Cardiac septum (tissue), 1 donor: ENCODE data around the gene CRK. TPM values are rescaled to one million over a fixed set of nuclear protein-coding genes. Genes with fewer than 3 reads are reported as not detected.

Experiments used
- DNase-seq: peaks from one replicate; pipeline ENCODE4 v3.0.0-alpha.2; 2020; ENCODE audit warnings: low spot score
- intact Hi-C: fragments of 100-400 bp; cut with DNase I; formaldehyde crosslinking; loops from one replicate; pipeline ENCODE4 v1.14.0; 2022
- total RNA-seq: library from RNA; stranded (reverse); fragmentation: NEBNext Ultra II Directional; extraction: Animal tissue kit (Norgen Biotek cat#: 25700); gene quantifications from one replicate; pipeline ENCODE4 v1.2.1, GENCODE V29; 2021
- donor health status: DM: no; HTN: no; CAD: no.

CRK gene
- total RNA-seq, 1 donor from 2014 or later: 43.4 TPM

GRCh38 chr17:1487939-1488825 is 32.1 kb upstream of the CRK start:
- intact Hi-C loops: loop anchor here (2.0 kb wide), 1 partner anchor 31 kb away; the partner anchor contains the start of gene CRK
- DNase-seq: peak; percentile 95

DNA sequence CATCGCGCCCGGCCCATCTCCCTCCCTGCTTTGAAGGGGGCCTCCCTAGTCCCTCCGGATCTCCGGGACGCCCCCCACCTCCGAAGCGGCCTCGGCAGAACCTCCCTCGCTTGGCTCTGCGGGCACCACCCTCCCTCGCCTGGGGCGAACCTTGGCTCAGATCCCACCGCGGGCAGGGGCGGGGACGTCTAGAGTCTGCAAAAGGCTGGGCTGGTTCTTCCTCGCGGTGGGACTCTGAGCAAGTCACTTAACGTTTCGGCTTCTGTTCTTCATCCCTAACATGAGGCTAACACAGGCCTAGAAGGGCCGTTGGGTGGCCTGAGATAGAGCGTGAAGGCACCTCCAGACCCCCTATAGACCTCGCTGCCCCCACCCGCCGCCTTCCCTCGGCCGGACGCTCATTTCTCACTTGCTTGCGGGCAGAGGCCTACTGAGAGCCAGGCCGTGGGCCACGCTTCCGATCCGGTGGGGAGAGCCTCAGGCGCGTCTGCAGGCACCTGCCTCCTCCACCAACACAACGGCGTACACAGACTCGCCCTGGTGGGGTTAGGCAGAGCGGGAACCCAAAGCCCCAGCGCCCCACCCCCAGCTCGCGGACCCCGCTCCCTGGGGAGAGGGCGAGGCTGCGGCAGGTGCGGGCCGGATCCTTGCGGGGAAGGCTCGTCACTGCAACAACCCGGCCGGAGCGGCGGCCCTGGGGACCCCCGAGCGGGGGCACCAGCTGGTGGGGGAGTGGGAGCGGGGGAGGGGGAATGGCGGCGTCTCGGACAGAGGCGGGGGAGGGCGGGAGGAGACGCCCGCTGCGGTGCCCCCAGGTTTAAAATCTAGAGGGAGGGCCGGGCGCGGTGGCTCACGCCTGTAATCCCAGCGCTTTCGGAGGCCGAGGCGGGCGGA is 31.0 kb upstream of the CRK start:
- intact Hi-C loops: loop anchor here (2.0 kb wide), 1 partner anchor 30 kb away; the partner anchor contains the start of gene CRK
- no peak for DNase-seq

DNA sequence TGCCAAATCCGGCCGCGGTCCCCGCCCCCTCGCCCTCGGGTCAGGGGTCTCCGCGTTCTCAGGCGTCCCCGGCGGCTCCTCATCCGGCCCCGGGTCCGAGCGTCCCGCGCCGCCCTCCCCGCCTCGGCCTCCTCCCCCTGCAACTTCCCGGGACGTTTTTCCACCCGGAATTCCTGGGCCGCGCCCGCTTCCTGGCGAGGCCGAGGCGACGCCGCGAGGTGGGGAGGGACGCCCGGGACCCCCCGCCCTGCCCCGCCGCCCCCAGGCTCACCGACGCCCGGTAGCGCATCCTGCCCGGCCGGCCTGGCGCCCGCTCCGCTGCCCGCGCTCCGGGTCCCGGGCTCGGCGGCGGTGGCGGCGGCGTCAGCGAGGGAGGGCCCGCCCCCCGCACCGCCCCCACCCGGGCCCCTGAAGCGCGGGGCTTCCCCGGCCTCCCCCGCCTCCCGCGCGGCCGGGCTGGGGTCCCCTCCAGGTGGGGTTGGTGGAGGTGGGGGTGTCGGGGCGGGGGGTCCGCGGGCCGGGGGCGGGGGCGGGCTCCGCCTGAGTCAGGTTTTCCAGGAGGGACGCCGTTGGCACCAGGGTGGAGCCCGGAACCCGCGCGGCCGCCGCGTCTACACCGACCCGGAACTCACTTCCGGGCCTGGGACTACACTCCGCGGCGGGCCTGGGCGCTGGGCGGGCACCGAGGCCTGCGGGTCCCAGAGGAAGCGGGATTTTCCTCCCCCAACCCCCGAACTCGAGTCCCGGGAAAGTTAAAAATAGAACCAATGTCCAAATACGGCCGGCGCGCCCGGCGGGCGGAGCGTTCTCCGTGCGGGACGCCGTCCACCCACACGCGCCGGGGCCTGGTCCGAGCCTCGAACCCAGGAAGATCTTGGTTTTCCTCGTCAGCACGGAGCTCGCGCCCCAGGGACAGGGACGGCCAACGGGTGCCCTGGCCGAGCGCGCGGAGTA is 29.7 kb upstream of the CRK start:
- intact Hi-C loops: loop anchor here (2.0 kb wide), 1 partner anchor 29 kb away; the partner anchor contains the start of gene CRK
- peak; percentile 85 for DNase-seq

DNA sequence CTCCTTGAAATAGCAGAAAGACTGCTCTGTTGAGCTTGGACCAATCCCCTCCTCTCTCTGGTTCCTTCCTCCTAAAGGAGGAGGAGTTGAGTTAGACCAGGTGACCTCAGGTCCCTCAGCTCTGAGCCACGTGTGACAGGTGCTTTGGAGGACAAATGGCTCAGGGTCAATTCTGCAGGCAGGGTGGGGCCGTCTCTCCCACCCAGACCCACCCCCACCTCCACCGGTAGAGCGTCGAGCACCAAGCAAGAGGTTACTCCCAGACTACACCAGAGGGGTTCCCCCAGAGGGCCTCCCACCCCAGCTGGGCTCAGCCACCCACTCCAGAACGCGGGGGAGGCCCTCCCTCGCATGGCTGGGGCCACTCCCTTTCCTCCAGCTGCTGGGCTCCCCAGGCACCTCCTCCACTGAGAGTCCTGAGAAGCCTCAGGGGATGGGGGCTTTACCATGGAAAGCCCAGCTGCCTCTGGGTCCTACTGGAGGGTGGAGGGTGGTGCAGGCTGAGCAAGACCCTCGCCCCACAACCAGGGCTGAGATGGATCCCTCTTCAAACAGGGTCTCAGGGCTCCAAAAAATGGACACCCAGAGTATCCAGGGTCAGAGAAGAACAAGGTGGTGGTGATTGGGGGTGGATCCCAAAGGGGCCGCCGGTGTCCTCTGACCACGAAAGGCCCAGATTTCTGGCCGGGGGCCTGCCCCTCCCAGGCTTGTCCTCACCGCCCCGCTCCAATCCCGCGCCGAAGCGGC is 28.8 kb upstream of the CRK start:
- no peak for DNase-seq

GRCh38 chr17:1484060-1484535 is 28.1 kb upstream of the CRK start:
- DNase-seq: no peak
- intact Hi-C loops: no loop called here

More for the DNA sequence above, 28.8 kb upstream of the CRK start:
- intact Hi-C loops: no loop called here

- intact Hi-C loops: no loop called here
- no peak for DNase-seq
Observed at GRCh38 chr17:1482680-1483079, 26.6 kb upstream of the CRK start.

GRCh38 chr17:1481736-1482135 is 25.7 kb upstream of the CRK start:
- intact Hi-C loops: no loop called here
- no peak for DNase-seq

- intact Hi-C loops: no loop called here
- no peak for DNase-seq
Observed at GRCh38 chr17:1480747-1481465, 24.9 kb upstream of the CRK start.

DNA sequence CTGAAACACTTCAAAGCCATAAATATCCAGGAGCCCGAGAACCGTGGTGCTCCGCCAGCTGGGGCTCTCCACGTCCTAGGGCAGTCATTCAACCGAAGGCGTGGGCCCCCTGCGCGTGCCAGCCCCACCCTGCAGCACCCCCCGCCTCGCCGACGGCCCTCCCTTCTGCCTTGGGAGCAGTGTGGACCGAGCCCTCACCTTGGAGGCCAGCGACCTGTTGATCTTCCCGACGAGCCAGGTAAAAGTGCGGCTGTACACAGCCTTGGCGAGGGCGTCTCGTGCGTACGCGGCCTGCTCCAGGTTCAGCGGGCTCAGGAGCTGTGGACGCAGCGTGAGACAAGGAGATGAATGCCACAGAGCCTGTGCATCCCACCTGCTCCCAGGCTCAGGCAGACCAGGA is 22.4 kb upstream of the CRK start:
- DNase-seq: no peak
- intact Hi-C loops: no loop called here

DNA sequence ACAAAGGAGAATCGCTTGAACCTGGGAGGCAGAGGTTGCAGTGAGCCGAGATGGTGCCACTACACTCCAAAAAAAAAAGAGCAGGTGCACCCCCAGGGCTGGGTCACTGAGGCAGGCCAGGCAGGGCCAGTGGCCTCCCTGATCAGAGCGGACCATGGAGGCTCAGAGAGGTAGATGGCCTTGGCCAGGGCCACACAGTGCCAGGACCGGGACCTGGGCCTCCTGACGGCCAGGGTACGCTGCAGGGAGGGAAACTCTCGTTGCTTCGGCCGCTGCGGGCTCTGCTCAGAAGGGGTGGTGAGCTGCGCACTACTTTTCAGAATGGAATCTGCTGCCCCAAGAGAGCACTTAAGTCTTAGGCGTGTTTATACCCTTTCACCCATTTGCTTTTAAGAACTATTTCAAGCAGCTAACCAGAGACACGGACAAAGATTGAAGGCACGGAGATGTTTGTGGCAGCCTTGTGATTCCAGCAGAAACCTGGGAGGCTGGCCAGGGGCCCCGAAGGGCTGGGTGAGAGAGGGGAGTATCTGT is 19.4 kb upstream of the CRK start:
- DNase-seq: no peak
- intact Hi-C loops: no loop called here

GRCh38 chr17:1474402-1475189 is 18.6 kb upstream of the CRK start:
- intact Hi-C loops: no loop called here
- no peak for DNase-seq

DNA sequence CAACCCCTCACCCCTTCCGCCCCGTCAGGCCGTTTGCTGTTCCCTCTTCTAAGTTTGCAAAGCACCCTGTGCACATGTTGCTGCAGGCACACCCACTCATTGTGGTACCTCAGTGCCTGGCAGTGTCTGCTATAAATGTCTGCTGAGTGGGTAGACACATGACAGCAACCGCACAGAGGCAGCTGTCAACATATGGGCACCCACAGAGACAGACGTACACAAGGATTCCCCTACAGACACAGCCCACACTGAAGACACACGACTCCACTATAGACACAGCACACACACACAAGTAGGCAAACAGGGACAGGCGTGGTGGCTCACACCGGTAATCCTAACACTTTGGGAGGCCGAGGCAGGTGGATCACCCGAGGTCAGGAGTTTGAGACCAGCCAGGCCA is 17.8 kb upstream of the CRK start:
- intact Hi-C loops: no loop called here
- DNase-seq: no peak

- intact Hi-C loops: no loop called here
- DNase-seq: no peak
Observed at GRCh38 chr17:1473170-1473569, 17.1 kb upstream of the CRK start.

GRCh38 chr17:1471911-1472821 is 16.1 kb upstream of the CRK start:
- intact Hi-C loops: no loop called here
- no peak for DNase-seq

- no peak for DNase-seq
- intact Hi-C loops: no loop called here
Observed at GRCh38 chr17:1471490-1471889, 15.5 kb upstream of the CRK start.
